ENCODE results near the gene SYT14.
A peak's percentile ranks its signal among the peaks of the same experiment; 100 is the strongest.
"Not testable (repeated sequence)": the region's sequence is repeated elsewhere in the genome, so short reads cannot be mapped to it uniquely, and the experiment has no call there.

SYT14 gene

DNA sequence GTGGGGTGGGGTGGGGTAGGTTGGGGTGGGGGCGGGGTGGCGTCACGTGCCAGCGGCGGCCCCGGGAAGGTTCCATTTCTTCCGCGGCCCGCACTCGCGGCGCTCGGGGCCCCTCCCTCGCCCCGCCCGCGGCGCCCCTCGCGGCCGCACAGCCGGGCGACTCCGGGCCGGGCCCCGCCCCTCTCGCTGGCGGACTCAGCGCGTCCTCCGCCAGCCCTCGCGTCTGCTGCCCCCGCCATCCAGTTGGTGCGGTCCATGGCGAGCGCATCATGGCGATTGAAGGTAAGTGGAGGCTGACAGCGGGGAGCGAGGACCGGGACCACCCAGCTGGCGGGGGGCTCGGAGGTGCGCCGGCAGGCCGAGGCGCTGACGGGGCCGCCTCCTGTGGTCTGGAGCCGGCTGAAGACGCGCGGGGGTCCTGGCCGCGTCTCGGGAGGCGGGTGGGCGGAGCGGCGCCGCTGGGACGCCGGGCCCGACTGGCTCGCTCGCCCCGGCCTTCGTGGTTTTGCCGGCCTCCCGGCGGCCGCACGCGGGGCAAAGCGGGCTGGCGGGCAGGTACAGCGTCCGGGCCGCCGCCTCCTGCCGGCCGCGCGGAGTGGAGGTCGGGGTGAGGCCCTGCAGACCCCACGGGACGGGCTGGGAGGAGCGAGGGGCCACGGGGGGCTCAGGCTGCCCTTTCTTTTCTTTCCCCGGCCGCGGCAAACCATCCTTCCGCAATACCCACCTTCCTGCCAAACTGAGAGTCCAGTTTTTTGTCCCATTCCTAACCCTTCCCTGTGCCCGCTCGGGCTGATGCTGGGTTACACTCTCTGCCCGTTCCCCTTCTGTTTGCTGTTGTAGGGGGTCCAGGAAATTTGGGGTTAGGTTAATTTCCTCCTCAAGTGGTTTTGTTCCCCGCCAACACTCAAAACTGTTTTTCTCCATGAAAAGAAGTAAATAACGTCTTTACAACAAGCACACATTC, at the start of gene SYT14:
SYT14 (plus strand) TSS at position 222 of the 964 bp plus-strand sequence; CDS start at position 270, 48 bp downstream.
- DNase-seq, result peak in 44 of 56 donors; percentile 4 to 84 (median 58)

DNA sequence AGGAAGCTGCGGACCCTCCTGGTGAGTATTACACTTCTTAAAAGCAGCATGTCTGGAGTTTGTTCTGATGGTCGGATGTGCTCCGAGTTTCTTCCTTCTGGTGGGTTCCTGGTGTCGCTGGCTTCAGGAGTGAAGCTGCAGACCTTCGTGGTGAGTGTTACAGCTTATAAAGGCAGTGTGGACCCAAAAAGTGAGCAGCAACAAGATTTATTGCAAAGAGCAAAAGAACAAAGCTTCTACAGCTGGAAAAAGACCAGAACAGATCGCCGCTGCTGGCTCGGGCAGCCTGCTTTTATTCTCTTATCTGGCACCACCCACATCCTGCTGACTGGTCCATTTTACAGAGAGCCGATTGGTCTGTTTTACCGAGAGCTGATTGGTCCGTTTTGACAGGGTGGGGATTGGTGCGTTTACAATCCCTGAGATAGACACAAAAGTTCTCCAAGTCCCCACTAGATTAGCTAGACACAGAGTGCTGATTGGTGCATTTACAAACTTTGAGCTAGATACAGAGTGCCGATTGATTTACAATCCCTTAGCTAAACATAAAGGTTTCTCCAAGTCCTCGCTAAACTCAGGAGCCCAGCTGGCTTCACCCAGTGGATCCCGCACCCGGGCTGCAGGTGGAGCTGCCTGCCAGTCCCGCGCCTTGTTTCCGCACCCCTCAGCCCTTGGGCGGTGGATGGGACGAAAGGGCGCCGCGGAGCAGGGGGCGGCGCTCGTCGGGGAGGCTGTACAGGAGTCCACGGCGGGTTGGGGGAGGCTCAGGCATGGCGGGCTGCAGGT, 49.5 kb upstream of the SYT14 start:
- not testable (repeated sequence) for DNase-seq

DNA sequence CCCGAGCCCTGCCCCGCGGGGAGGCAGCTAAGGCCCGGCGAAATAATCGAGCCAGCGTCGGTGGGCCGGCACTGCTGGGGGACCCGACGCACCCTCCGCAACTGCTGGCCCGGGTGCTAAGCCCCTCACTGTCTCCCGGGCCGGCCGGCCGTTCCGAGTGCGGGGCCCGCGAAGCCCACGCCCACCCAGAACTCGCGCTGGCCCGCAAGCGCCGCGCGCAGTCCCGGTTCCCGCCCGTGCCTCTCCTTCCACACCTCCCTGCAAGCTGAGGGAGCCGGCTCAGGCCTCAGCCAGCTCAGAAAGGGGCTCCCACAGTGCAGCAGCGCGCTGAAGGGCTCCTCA, 49.0 kb upstream of the SYT14 start:
- DNase-seq, result no peak

GRCh38 chr1:209890641-209891330, 47.2 kb upstream of the SYT14 start:
- no peak for DNase-seq

GRCh38 chr1:209893751-209894150, 44.3 kb upstream of the SYT14 start:
- DNase-seq, result no peak

DNA sequence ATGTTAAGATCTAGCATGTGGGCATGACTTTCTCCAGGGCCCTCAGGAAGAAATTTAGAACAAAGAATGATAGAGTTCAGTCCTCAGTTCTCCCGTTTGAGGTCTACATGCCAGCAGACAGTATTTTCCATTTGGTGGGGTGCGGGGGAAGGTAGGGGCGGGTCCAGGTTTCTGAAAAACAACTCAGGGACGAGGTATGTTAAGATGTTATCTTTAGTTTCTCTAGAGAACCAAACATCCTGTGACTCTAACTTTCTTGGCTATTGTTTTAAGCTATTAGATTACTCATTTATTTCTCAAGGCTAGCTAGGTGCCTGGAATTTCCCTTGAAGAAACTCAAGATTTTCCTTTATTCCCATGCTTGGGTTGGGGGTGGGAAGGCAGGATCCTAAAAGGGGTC, 42.3 kb upstream of the SYT14 start:
- no peak for DNase-seq

DNA sequence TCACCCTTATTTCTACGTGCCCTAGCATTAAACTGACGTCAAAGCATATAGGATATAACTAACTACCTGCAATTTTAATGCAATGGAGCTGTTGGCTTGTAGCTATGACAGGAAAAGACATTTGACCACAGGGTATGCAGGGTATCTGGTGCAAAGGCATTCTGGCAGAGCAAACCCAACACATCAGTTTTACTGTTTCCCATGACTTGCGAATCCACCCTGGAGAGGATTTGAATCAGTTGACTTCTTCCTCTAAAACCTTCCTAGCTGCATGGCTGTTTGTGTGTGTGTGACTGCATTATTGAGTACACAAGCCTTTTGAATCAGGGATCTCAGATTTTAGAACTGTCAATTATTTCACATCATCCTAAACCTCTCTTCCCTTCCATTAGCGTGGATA, 41.7 kb upstream of the SYT14 start:
- DNase-seq, result no peak

DNA sequence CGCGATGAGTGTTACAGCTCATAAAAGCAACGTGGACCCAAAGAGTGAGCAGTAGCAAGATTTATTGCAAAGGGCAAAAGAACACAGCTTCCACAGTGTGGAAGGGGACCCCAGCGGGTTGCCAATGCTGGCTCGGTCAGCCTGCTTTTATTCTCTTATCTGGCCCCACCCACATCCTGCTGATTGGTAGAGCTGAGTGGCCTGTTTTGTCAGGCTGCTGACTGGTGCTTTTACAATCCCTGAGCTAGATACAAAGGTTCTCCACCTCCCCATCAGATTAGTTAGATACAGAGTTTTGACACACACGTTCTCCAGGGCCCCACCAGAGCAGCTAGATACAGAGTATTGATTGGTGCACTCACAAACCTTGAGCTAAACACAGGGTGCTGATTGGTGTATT, 39.7 kb upstream of the SYT14 start:
- DNase-seq, result not testable (repeated sequence)

- not testable (repeated sequence) for DNase-seq
Measured at GRCh38 chr1:209898851-209899250, 39.2 kb upstream of the SYT14 start.

GRCh38 chr1:209899948-209900347, 38.1 kb upstream of the SYT14 start:
- no peak for DNase-seq

DNA sequence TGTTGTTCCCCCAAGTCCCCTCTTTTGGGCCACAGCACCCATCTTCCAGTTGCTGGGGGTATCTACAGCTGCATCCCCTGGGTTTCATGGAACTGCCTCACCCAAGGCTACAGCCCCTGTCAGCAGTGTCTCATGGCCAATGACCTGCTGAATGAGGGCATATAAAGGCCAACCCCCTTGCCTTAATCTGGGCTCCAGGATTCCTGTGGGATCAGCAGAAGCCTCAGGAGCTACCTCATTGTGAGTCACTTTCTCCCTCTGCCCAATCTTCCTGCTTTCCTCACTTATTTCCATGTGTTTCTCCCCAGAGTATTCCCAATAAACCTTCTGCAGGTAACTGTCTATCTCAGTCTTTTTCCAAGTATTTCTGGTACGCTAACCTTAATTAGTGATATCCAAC, 37.3 kb upstream of the SYT14 start:
- DNase-seq, result no peak

DNA sequence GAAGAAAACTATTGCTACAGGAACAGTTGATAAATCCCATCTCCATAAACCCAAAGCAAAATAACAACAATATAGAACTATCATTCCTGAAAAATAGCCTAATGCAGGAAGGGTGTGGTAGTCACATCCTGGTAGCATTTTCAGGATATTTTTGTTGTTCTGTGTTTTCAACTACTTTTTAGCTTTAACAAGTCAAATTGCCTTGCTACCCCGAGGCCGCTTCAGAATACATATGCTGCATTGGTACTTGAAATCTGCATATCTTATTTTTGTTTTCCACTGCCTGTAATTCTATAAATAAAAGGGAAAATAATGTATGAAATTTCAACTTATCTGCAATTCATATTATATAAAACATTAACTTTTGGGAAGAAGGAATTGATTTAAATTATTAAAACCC, 36.8 kb upstream of the SYT14 start:
- no peak for DNase-seq

DNA sequence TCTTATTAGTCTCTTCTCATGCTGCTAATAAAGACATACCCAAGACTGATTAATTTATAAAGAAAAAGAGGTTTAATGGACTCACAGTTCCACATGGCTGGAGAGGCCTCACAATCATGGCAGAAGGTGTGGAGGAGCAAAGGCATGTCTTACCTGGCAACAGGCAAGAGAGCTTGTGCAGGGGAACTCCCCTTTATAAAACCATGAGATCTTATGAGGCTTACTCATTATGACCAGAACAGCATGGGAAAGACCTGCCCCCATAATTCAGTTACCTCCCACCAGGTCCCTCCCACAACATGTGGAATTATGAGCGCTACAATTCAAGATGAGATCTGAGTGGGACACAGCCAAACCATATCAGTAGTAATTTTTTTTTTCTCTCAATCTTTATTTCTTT, 33.2 kb upstream of the SYT14 start:
- not testable (repeated sequence) for DNase-seq

- no peak for DNase-seq
Measured at GRCh38 chr1:209911746-209912145, 26.3 kb upstream of the SYT14 start.

DNA sequence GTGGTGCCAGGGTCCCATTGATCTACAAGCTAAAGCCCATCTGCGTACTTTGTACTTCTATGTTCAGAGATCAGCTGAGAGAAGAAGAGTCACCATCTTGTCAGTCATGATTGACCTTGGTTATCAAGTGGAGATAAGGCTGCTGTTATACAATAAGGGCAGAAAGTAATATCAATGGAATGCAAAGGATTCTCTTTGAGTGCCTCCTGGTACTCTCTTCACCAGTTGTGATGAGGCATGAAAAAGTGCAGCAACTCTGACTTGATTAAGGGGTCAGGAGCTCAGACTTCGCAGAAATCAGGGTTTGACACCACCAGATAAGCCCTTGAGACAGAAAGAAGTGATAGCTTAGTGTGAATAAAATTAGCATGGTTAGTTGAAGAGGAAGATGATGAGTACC, 25.7 kb upstream of the SYT14 start:
- no peak for DNase-seq

- not testable (repeated sequence) for DNase-seq
Measured at GRCh38 chr1:209919637-209920036, 18.4 kb upstream of the SYT14 start.

GRCh38 chr1:209920844-209921243, 17.2 kb upstream of the SYT14 start:
- DNase-seq, result no peak

DNA sequence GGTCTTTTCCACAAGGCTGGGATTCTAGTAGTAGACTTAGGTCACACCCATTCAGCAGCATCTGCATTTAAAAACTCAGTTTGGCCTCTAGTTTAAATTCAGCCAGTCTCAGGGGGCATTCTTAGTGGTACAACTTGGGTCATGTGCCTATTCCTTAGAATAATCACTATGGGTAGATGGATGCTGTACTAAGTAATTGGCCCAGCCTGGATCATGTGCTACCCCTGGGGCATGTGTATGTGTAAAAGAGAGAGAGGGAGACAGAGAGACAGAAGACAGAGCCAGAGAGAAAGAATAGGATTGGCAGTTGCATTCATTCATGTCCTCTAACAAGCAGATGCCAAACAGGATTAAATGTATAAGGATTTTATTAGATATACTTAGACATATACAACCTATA, 13.6 kb upstream of the SYT14 start:
- no peak for DNase-seq

- DNase-seq, result peak in 8 of 56 donors; percentile 1 to 38 (median 4)
Measured at GRCh38 chr1:209926045-209926444, 12.0 kb upstream of the SYT14 start.

GRCh38 chr1:209927466-209927865, 10.6 kb upstream of the SYT14 start:
- DNase-seq, result no peak

DNA sequence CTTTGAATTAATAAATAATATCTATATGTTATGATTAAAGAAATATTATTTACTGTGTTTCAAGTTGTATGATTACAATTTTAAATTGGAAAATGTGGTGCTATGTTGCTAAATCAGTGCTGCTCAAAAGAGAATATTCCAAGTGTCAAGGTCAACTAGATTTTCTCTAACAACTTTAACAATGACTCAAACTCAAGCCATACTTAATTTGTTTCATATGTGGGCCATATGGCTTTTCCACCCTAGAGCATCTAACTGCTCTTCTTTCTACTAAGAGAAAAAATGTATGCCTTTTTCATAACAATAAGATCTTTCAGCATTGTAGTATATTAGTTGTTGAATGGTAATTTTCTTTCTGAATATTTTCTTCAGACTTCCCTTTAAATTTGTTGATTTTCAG, 8.3 kb upstream of the SYT14 start:
- DNase-seq, result no peak

GRCh38 chr1:209931141-209931540, 6.9 kb upstream of the SYT14 start:
- no peak for DNase-seq

Measured in amygdala (tissue), 56 donors.